Lung (tissue), 12 donors: ENCODE results near the gene LY6G5B. TPM values are rescaled to one million over a fixed set of nuclear protein-coding genes. Genes with fewer than 3 reads are reported as not detected.

ENCODE experiments used
- ATAC-seq: fragments of 200-7000 bp; cut with Tn5 transposase; one replicate; pipeline ENCODE4 v1.9.1; 2020; ENCODE audit warnings: moderate number of reproducible peaks; ENCODE audit not compliant: insufficient read depth, low FRiP score
- DNase-seq, 3 donors: peaks; one replicate each; pipeline ENCODE4 v3.0.0-alpha.2; 2013 to 2017
- H3K27ac ChIP-seq, 2 donors: one replicate each; pipeline ENCODE4 v1.5.1; 2013; ENCODE audit warnings: mild to moderate bottlenecking in 2 of 2, moderate library complexity in 2 of 2, control low read depth in 1 of 2, inconsistent platforms in 1 of 2, low read depth in 1 of 2, low read length in 1 of 2
- H3K27me3 ChIP-seq, 3 donors: one replicate each; pipeline ENCODE4 v1.5.1; 2013; ENCODE audit warnings: low read length in 2 of 3; ENCODE audit not compliant: control insufficient read depth in 3 of 3, insufficient read depth in 3 of 3
- H3K36me3 ChIP-seq, 4 donors: one replicate each; pipeline ENCODE4 v1.5.1; 2013; ENCODE audit warnings: low read length in 4 of 4, mild to moderate bottlenecking in 1 of 4, moderate library complexity in 1 of 4; ENCODE audit not compliant: control insufficient read depth in 4 of 4, insufficient read depth in 4 of 4
- H3K4me1 ChIP-seq, 5 donors: one replicate each; pipeline ENCODE4 v1.5.1; 2013; ENCODE audit warnings: low read length in 5 of 5, mild to moderate bottlenecking in 2 of 5, moderate library complexity in 1 of 5; ENCODE audit not compliant: control insufficient read depth in 5 of 5, insufficient read depth in 5 of 5
- H3K4me3 ChIP-seq: one replicate; pipeline ENCODE4 v1.5.1; 2013; ENCODE audit warnings: mild to moderate bottlenecking, control low read depth, moderate library complexity
- H3K9ac ChIP-seq, 2 donors: one replicate each; pipeline ENCODE4 v1.5.1; 2013; ENCODE audit warnings: low read length in 2 of 2, control low read depth in 1 of 2; ENCODE audit not compliant: insufficient read depth in 1 of 2
- H3K9me3 ChIP-seq, 4 donors: one replicate each; pipeline ENCODE4 v1.5.1; 2013; ENCODE audit warnings: low read length in 3 of 4, mild to moderate bottlenecking in 1 of 4, moderate library complexity in 1 of 4; ENCODE audit not compliant: control insufficient read depth in 4 of 4, insufficient read depth in 3 of 4
- WGBS, 2 donors: extraction: QIAGEN DNeasy Blood & Tissue Kit; methylation state at CpG; one replicate each; pipeline ENCODE4 v1.1.7; 2013; 5-methylcytosine and 5-hydroxymethylcytosine counted together
- polyA plus RNA-seq, 2 donors: library from polyadenylated mRNA; stranded (reverse); fragments of 200-250 nt; gene quantifications; one replicate each; pipeline ENCODE4 v1.2.1, GENCODE V29; 2013
- total RNA-seq, 2 donors: library from RNA; depleted of rRNA in 1 of 2; stranded (reverse); fragments of >200 nt in 1 of 2; gene quantifications; one replicate each; pipeline ENCODE4 v1.2.1, GENCODE V29; 2014 to 2021
- TF ChIP-seq, protein P1 (sequence below): IDR thresholded peaks from 2 replicates; pipeline ENCODE4 v1.5.1; 2012; ENCODE audit warnings: mild to moderate bottlenecking; ENCODE audit errors: control extremely low read depth, extremely low read depth
- donor health status: control.
- donor health status: control.
- donor health status: Bipolar disorder and iron deficiency.
- donor health status: healthy.
- donor health status: DM: yes; HTN: yes; CAD: no.

LY6G5B gene
- total and polyA plus RNA-seq, 4 donors: 5.7 to 13.7 (median 8.2) TPM

DNA sequence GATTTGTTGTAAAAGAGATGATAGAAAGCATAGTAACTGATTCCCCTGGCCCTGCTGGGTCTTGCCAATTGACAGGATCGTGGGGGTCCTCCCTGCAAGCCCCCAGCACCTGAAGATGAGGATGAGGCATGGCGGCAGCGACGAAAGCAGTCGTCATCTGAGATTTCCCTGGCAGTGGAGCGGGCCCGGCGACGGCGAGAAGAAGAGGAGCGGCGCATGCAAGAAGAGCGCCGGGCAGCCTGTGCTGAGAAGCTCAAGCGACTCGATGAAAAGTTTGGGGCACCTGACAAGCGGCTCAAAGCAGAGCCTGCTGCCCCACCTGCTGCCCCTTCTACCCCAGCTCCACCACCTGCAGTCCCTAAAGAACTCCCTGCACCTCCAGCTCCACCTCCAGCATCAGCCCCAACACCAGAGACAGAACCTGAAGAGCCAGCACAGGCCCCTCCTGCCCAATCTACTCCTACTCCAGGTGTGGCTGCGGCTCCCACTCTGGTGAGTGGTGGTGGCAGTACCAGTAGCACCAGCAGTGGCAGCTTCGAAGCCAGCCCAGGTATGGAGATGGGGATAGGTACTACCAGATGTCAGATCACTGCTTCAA lies 42.0 kb upstream of the LY6G5B start:
- Histone ChIP-seq H3K9me3 (no peaks in the 10 kb centered on the region), H3K27ac (no peak overlapping the region), H3K27me3 (no peaks in the 10 kb centered on the region), H3K4me1 (peaks cover 0 to 2% (median 0%) of the 10 kb centered on the region in 5 donors), H3K36me3 (peaks cover 44 to 84% (median 75%) of the 10 kb centered on the region in 4 donors), H3K4me3 (no peak overlapping the region), H3K9ac (no peak overlapping the region)
- 96% methylated on average over 18 to 19 of the region's 19 CpGs for WGBS, 2 donors
- no peak for DNase-seq
- ATAC-seq: no peak
- TF ChIP-seq, protein P1, sequence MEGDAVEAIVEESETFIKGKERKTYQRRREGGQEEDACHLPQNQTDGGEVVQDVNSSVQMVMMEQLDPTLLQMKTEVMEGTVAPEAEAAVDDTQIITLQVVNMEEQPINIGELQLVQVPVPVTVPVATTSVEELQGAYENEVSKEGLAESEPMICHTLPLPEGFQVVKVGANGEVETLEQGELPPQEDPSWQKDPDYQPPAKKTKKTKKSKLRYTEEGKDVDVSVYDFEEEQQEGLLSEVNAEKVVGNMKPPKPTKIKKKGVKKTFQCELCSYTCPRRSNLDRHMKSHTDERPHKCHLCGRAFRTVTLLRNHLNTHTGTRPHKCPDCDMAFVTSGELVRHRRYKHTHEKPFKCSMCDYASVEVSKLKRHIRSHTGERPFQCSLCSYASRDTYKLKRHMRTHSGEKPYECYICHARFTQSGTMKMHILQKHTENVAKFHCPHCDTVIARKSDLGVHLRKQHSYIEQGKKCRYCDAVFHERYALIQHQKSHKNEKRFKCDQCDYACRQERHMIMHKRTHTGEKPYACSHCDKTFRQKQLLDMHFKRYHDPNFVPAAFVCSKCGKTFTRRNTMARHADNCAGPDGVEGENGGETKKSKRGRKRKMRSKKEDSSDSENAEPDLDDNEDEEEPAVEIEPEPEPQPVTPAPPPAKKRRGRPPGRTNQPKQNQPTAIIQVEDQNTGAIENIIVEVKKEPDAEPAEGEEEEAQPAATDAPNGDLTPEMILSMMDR: no peak

DNA sequence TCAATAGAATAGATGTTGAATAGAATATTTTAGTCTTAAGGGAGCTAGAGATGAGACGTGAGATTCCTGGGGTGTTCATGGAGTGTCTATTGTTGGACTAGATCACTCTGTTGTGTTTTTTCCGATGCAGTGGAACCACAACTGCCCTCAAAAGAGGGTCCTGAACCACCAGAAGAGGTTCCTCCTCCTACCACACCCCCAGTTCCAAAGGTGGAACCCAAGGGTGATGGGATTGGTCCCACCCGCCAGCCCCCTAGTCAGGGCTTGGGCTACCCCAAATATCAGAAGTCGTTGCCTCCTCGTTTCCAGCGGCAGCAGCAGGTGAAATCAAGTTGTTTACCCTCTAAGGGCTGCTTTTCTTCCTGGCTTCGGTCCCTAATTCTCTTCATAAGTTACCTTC lies 40.8 kb upstream of the LY6G5B start:
- H3K4me3 ChIP-seq: no peak overlapping the region
- no peaks in the 10 kb centered on the region for H3K9me3 ChIP-seq
- no peak overlapping the region for H3K9ac ChIP-seq
- no peak for ATAC-seq
- no peak for DNase-seq
- H3K27ac ChIP-seq: no peak overlapping the region
- no peaks in the 10 kb centered on the region for H3K27me3 ChIP-seq
- WGBS, 2 donors: 91 to 94% methylated on average over 7 of the region's 7 CpGs
- peaks cover 52 to 90% (median 77%) of the 10 kb centered on the region in 4 donors for H3K36me3 ChIP-seq
- TF ChIP-seq, protein P1: no peak
- no peaks in the 10 kb centered on the region for H3K4me1 ChIP-seq

DNA sequence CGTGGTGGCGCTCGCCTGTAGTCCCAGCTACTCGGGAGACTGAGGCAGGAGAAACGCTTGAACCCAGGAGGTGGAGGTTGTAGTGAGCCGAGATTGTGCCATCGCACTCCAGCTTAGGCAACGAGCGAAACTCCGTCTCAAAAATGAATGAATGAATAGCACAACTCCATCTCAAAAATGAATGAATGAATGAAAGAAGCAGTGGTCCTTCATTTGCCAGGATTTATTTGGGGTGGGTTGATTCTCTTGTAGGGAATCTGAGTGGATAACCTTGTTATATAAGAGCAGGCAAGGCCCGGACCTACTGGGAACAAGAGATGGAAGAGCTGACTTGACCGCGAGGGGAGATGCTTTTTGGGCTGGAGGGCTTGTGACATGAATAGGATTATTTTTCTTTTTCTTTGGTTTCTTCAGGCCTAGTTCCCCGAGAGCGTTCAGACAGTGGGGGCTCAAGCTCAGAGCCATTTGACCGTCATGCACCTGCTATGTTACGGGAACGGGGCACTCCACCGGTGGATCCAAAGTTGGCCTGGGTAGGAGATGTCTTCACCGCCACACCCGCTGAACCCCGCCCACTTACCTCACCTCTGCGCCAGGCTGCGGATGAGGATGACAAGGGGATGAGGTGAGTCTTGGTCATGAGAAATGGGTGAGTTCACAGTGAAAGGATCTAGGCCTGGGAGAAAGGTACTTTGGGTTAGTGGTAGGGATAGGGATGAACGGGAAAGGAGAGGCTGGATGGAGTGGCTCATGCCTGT lies 39.4 kb upstream of the LY6G5B start:
- WGBS, 2 donors: 93 to 96% methylated on average over 25 of the region's 25 CpGs
- no peak for ATAC-seq
- Histone ChIP-seq H3K27ac (no peak overlapping the region), H3K4me1 (no peaks in the 10 kb centered on the region), H3K36me3 (peaks cover 55 to 91% (median 78%) of the 10 kb centered on the region in 4 donors), H3K9ac (no peak overlapping the region), H3K4me3 (no peak overlapping the region), H3K27me3 (no peaks in the 10 kb centered on the region), H3K9me3 (no peaks in the 10 kb centered on the region)
- TF ChIP-seq, protein P1: no peak
- DNase-seq: no peak
